Measurements from ENCODE around the gene ITPKC. TPM values are rescaled to one million over a fixed set of nuclear protein-coding genes. Genes with fewer than 3 reads are reported as not detected.

The ITPKC gene
- total and polyA plus RNA-seq, 10 of the 15 experiments (the other 5 are each of a cell fraction or from before 2014, with no cell fraction given) = 0.03 to 6.4 (median 3.5) TPM

- TF ChIP-seq, protein P1, sequence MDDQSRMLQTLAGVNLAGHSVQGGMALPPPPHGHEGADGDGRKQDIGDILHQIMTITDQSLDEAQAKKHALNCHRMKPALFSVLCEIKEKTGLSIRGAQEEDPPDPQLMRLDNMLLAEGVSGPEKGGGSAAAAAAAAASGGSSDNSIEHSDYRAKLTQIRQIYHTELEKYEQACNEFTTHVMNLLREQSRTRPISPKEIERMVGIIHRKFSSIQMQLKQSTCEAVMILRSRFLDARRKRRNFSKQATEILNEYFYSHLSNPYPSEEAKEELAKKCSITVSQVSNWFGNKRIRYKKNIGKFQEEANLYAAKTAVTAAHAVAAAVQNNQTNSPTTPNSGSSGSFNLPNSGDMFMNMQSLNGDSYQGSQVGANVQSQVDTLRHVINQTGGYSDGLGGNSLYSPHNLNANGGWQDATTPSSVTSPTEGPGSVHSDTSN (IDR thresholded peaks at IDR 0.05; ENCODE audit: insufficient replicate concordance, low read depth, low read length) = peak; percentile 59
- 0 out of 2 replicates have a peak, but pooled peaks have one; percentile 19 for TF ChIP-seq STAT1 (conservative IDR thresholded peaks at IDR 0.05)
- TF ChIP-seq HCFC1 (IDR thresholded peaks at IDR 0.05; ENCODE audit: low read length) = peak; percentile 56
- peak; percentile 88 for TF ChIP-seq MTA2 (IDR thresholded peaks at IDR 0.05; ENCODE audit: low read depth)
Measured at GRCh38 chr19:40750058-40750873, 33.4 kb downstream of the ITPKC start, which contains the start of gene ACTMAP (continued).

DNA sequence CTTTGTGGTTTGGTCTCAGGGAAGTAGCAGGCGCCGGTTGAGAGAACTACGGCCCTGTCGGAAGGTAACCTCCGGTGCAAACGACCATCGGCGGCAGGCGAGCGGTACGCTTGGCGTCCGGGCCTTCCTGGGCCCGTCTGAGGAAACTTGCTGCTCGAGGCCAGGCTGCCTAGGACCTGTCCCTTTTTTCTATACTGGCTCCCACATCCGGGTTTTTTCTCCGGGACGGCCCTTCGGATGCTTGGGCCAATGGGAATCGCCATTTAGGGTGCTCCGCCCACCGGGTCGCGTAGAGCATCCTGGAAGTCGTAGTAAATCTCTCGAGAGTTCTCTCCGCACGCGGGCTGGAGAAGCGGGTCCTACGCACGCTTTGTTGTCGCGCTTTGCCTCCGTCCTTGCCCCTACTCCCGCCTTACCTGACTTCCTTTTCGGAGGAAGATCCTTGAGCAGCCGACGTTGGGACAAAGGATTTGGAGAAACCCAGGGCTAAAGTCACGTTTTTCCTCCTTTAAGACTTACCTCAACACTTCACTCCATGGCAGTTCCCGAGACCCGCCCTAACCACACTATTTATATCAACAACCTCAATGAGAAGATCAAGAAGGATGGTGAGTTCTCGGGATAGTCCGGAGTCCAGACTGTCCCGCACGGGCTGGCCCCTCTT, 34.1 kb downstream of the ITPKC start, which contains the start of gene SNRPA:
TSS of gene SNRPA (plus strand) at position 330 of the 664 bp plus-strand sequence. CDS start at position 536, 206 bp downstream.
- ChIA-PET POLR2A (interaction anchor here (0.6 to 9.5 kb wide), 13 partner anchors 9 to 308 kb away, joined by 3 to 331 read pairs (median 6); partner anchors contain the start of genes COQ8B, EGLN2, ITPKC and MIA), RAD21 (ENCODE audit: unreplicated experiment) (interaction anchor here (0.8 to 16.3 kb wide), 13 partner anchors 25 to 513 kb away, joined by 3 to 291 read pairs (median 8); partner anchors contain the start of genes COQ8B, EGLN2, ITPKC and MIA), SMC1A (ENCODE audit: uncharacterized antibody, unreplicated experiment) (interaction anchor here (0.9 to 13.2 kb wide), 8 partner anchors 9 to 88 kb away, joined by 3 to 256 read pairs (median 10); partner anchors contain the start of genes COQ8B, EGLN2, ITPKC and MIA), CTCF (interaction anchor here (0.6 to 9.0 kb wide), 9 partner anchors 26 to 802 kb away, joined by 3 to 72 read pairs (median 5); partner anchors contain the start of genes COQ8B, EGLN2, ITPKC and RAB4B)
- under 1% methylated on average over 46 of the region's 46 CpGs for WGBS (ENCODE audit: insufficient coverage, insufficient replicate concordance, low lambda C conversion rate, missing lambda C conversion rate)
- Histone ChIP-seq H3K4me1 (ENCODE audit: control insufficient read depth, insufficient read depth, low read length) (peaks cover 24% of the 10 kb centered on the region), H2AFZ (ENCODE audit: control insufficient read depth, low read depth, low read length) (peak within 1 kb of the TSS; percentile 73), H3K27ac (ENCODE audit: control insufficient read depth, insufficient read depth) (peak within 1 kb of the TSS; percentile 98), H3K36me3 (ENCODE audit: control insufficient read depth in 2 of 2, insufficient read depth in 2 of 2, low read length in 1 of 2) (peaks cover 0 to 7% of the 10 kb centered on the region in 2 experiments; a peak in 1 of 4 replicates), H3K9ac (ENCODE audit: control insufficient read depth, insufficient read depth, low read length) (peak within 1 kb of the TSS; percentile 99), H3K9me3 (replicated peaks; ENCODE audit: control insufficient read depth, insufficient read depth, low read length) (no peaks in the 10 kb centered on the region), H3K79me2 (ENCODE audit: control insufficient read depth, insufficient read depth, low read length) (peaks cover 73% of the 10 kb centered on the region), H3K4me3 (peak within 1 kb of the TSS; percentile 94), H3K27me3 (replicated peaks in 1 of 2; ENCODE audit: control insufficient read depth in 2 of 2, insufficient read depth in 2 of 2, low read length in 1 of 2) (no peaks in the 10 kb centered on the region), H3K4me2 (ENCODE audit: control insufficient read depth, insufficient read depth) (peak within 1 kb of the TSS; percentile 88), H4K20me1 (ENCODE audit: control insufficient read depth, insufficient read depth) (peaks cover 7% of the 10 kb centered on the region)
- BruUV-seq (replicated peaks) = no TSS peak
- DNase-seq (ENCODE audit: low read depth, low spot score) (peak; percentile 92), FAIRE-seq (no peak), ATAC-seq (peak; percentile 81)
- intact Hi-C loops (cut with micrococcal nuclease; ENCODE audit: unreplicated experiment) = loop anchor here (1.0 to 5.0 kb wide), 4 partner anchors 26 to 89 kb away; partner anchors contain the start of genes COQ8B and ITPKC
- in situ Hi-C loops (cut with MboI) = no loop called here
- TF ChIP-seq SRF (IDR thresholded peaks at IDR 0.05; ENCODE audit: low read depth in 2 of 2, low read length in 2 of 2) (0 out of 4 replicates have a peak, but pooled peaks of 1 of the 2 experiments have one; percentile 11), MEF2A (IDR thresholded peaks at IDR 0.05; ENCODE audit: insufficient read depth, low read depth, low read length) (no peak), TAF1 (IDR thresholded peaks at IDR 0.05; ENCODE audit: borderline replicate concordance, low read depth, low read length) (peak; percentile 65; the same call in 1 of the 2 replicates), MEF2B (IDR thresholded peaks at IDR 0.05; ENCODE audit: partially characterized antibody, poor library complexity, severe bottlenecking) (no peak), MYC (IDR thresholded peaks at IDR 0.05; ENCODE audit: insufficient read depth, insufficient read length, insufficient replicate concordance, low read length, severe bottlenecking) (peak; percentile 46), NKRF (conservative IDR thresholded peaks at IDR 0.05) (peak; percentile 89), SUZ12 (IDR thresholded peaks at IDR 0.05; ENCODE audit: unreplicated experiment) (no peak), RUNX3 (IDR thresholded peaks at IDR 0.05; ENCODE audit: low read length) (peak; percentile 89)
- TF ChIP-seq, protein P2, sequence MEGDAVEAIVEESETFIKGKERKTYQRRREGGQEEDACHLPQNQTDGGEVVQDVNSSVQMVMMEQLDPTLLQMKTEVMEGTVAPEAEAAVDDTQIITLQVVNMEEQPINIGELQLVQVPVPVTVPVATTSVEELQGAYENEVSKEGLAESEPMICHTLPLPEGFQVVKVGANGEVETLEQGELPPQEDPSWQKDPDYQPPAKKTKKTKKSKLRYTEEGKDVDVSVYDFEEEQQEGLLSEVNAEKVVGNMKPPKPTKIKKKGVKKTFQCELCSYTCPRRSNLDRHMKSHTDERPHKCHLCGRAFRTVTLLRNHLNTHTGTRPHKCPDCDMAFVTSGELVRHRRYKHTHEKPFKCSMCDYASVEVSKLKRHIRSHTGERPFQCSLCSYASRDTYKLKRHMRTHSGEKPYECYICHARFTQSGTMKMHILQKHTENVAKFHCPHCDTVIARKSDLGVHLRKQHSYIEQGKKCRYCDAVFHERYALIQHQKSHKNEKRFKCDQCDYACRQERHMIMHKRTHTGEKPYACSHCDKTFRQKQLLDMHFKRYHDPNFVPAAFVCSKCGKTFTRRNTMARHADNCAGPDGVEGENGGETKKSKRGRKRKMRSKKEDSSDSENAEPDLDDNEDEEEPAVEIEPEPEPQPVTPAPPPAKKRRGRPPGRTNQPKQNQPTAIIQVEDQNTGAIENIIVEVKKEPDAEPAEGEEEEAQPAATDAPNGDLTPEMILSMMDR (IDR thresholded peaks at IDR 0.05 in 2 of 3, conservative IDR thresholded peaks at IDR 0.05 in 1 of 3; ENCODE audit: control insufficient read depth in 2 of 3, extremely low read depth in 1 of 3, insufficient read depth in 1 of 3, low read depth in 3 of 3, low read length in 3 of 3) = no peak

Data from GM12878 (cell line).